Gastroesophageal sphincter (tissue), 4 donors: ENCODE measurements around the gene C1QTNF12. TPM values are rescaled to one million over a fixed set of nuclear protein-coding genes. Genes with fewer than 3 reads are reported as not detected.

Source experiments
- ATAC-seq: fragments of 150-250 bp; one replicate; pipeline ENCODE4 v1.9.1; 2016; ENCODE audit warnings: mild to moderate bottlenecking, moderate library complexity
- H3K27ac ChIP-seq, 4 donors: fragments of 200-600 bp; sonication (generic) in 3 of 4; 1 replicate in 3 of 4; 2 replicates in 1 of 4; pipeline ENCODE4 v1.5.1; 2016 to 2019
- H3K27me3 ChIP-seq: fragments of 200-600 bp; sonication (generic); one replicate; pipeline ENCODE4 v1.5.1; 2019
- H3K36me3 ChIP-seq, 2 donors: fragments of 200-600 bp; sonication (generic); one replicate each; pipeline ENCODE4 v1.5.1; 2019; ENCODE audit warnings: control low read depth in 1 of 2
- H3K4me1 ChIP-seq, 3 donors: fragments of 200-600 bp; sonication (generic); 1 replicate in 2 of 3; 2 replicates in 1 of 3; pipeline ENCODE4 v1.5.1; 2016 to 2019; ENCODE audit warnings: control low read depth in 2 of 3
- H3K4me3 ChIP-seq, 2 donors: fragments of 200-600 bp; sonication (generic); one replicate each; pipeline ENCODE4 v1.5.1; 2019; ENCODE audit warnings: mild to moderate bottlenecking in 1 of 2, moderate library complexity in 1 of 2
- H3K9me3 ChIP-seq, 3 donors: fragments of 200-600 bp; sonication (generic); one replicate each; pipeline ENCODE4 v1.5.1; 2017 to 2019; ENCODE audit warnings: control low read depth in 2 of 3
- EP300 ChIP-seq: sonication (generic); formaldehyde crosslinking; IDR thresholded peaks from one replicate; pipeline ENCODE4 v1.6.1; 2017; ENCODE audit warnings: antibody characterized with exemption, mild to moderate bottlenecking
- POLR2A ChIP-seq, 2 donors: fragments of 450-650 bp; IDR thresholded peaks; one replicate each; pipeline ENCODE4 v1.6.1; 2017; ENCODE audit warnings: antibody characterized with exemption in 2 of 2, mild to moderate bottlenecking in 2 of 2, moderate library complexity in 1 of 2
- POLR2AphosphoS5 ChIP-seq: sonication (generic); formaldehyde crosslinking; IDR thresholded peaks from one replicate; pipeline ENCODE4 v1.6.1; 2017; ENCODE audit warnings: antibody characterized with exemption
- WGBS, 2 donors: methylation state at CpG; one replicate each; pipeline ENCODE4 v1.1.5; 2018; ENCODE audit warnings: low coverage in 1 of 2; 5-methylcytosine and 5-hydroxymethylcytosine counted together
- total RNA-seq, 4 donors: library from RNA; depleted of rRNA; stranded (reverse); fragments of >200 nt; gene quantifications; one replicate each; pipeline ENCODE4 v1.1.0, GENCODE V29; 2016
- TF ChIP-seq, protein P1 (sequence below), 4 experiments: fragments of 200-600 bp in 2 of 4; fragments of 450-650 bp in 2 of 4; sonication (generic) in 1 of 4; IDR thresholded peaks; one replicate each; pipeline ENCODE4 v1.5.1; 2017 to 2019; ENCODE audit warnings: antibody characterized with exemption in 4 of 4, mild to moderate bottlenecking in 2 of 4, moderate library complexity in 2 of 4

C1QTNF12 gene
- total RNA-seq, 4 donors from 2014 or later = 0.96 to 2.8 (median 1.7) TPM

DNA sequence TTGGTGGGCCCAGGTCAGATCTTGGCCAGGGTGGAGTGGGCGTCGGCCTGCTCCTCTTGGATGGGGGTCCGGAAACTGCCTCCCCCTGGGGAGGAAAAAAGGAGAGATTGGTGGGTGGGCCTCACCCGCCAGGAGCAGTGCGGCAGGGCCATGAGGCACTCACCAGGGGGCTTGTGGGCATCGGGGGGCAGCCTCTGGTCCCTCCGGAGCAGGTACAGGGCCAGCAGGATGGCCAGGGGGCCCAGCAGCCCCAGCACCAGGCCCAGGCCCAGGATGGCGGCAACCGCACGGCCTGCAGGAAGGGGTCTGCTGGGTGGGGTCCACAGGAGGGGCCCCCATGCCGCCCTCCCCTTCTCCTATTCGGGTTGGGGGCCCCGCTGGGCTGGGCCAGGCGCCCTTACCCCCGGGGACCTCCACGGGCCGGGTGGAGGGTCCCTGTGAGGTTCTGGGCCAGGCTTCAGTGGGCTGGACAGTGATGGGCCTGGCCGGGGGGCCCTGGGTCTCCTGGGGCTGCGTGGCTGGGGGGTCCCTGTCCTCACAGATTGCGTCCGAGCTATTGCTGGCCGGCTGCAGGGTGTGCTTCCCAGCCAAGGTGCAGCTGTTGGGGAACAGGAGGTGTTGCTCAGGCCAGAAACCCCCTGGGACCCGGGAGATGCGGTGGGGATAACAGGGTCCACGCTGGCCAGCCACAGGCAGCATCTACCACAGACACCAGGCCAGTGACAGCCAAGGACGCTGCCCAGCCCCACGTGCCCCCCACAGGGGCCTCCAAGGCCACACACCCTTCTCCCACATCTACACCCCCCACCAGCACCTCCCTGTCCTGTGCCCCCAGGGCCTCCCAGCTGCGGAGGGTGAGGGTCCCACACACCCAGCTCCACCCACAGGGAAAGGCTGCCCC is 34.7 kb downstream of the C1QTNF12 start:
- Histone ChIP-seq H3K27me3 (peaks cover 22% of the 10 kb centered on the region), H3K27ac (peak overlapping the region in 1 of 4 donors; percentile 38), H3K4me3 (peak overlapping the region in 1 of 2 donors; percentile 40), H3K36me3 (peaks cover 0 to 18% of the 10 kb centered on the region in 2 donors), H3K9me3 (no peaks in the 10 kb centered on the region), H3K4me1 (peaks cover 0 to 36% (median 0%) of the 10 kb centered on the region in 3 donors)
- WGBS, 2 donors = no CpG with 5 or more reads among the region's 28 CpGs
- TF ChIP-seq EP300 (no peak), POLR2A (IDR thresholded peaks at IDR 0.05) (no peak), POLR2AphosphoS5 (no peak)
- TF ChIP-seq, protein P1, sequence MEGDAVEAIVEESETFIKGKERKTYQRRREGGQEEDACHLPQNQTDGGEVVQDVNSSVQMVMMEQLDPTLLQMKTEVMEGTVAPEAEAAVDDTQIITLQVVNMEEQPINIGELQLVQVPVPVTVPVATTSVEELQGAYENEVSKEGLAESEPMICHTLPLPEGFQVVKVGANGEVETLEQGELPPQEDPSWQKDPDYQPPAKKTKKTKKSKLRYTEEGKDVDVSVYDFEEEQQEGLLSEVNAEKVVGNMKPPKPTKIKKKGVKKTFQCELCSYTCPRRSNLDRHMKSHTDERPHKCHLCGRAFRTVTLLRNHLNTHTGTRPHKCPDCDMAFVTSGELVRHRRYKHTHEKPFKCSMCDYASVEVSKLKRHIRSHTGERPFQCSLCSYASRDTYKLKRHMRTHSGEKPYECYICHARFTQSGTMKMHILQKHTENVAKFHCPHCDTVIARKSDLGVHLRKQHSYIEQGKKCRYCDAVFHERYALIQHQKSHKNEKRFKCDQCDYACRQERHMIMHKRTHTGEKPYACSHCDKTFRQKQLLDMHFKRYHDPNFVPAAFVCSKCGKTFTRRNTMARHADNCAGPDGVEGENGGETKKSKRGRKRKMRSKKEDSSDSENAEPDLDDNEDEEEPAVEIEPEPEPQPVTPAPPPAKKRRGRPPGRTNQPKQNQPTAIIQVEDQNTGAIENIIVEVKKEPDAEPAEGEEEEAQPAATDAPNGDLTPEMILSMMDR (IDR thresholded peaks at IDR 0.05) = no peak
- ATAC-seq = no peak

DNA sequence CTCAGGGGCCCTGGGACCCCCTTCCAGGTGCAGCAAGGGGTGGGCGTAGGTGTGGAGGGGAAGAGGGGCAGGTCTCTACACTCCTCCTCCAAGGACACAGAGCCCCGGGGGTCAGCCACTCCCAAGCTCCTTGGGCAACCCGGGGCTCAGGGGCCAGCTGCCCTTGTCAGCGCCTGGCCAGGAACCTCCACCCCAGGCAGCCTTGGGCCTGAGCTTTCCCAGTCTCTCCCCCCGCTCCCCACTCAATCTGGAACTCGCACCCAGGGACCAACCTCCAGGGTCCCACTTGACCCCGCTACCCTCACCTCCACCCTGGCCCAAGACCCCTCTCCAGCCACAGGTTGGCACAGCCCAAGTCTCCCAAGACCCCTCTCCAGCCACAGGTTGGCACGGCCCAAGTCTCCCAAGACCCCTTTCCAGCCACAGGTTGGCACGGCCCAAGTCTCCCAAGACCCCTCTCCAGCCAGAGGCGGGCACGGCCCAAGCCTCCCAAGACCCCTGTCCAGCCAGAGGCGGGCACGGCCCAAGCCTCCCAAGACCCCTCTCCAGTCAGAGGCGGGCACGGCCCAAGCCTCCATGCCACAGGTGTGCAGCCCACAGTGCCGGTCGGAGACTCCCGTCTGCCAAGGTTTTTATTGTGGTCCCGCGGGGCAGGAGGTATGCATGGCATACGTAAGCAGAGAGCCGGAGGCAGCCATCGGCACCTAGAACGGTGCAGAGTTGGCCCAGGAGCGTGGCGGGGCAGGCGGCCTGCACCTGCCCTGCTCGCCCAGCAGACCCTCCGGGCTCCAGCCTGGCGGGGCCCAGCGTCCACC is 35.6 kb downstream of the C1QTNF12 start:
- TF ChIP-seq, protein P1 (IDR thresholded peaks at IDR 0.05) = no peak
- TF ChIP-seq EP300 (no peak), POLR2A (IDR thresholded peaks at IDR 0.05) (no peak), POLR2AphosphoS5 (no peak)
- 90% methylated on average over 2 of the region's 31 CpGs; no CpG with 5 or more reads in 1 of the 2 donors for WGBS, 2 donors
- no peak for ATAC-seq
- Histone ChIP-seq H3K9me3 (no peaks in the 10 kb centered on the region), H3K36me3 (peaks cover 0 to 9% of the 10 kb centered on the region in 2 donors), H3K27ac (no peak overlapping the region), H3K4me3 (no peak overlapping the region), H3K4me1 (peaks cover 0 to 45% (median 6%) of the 10 kb centered on the region in 3 donors), H3K27me3 (peaks cover 30% of the 10 kb centered on the region)

DNA sequence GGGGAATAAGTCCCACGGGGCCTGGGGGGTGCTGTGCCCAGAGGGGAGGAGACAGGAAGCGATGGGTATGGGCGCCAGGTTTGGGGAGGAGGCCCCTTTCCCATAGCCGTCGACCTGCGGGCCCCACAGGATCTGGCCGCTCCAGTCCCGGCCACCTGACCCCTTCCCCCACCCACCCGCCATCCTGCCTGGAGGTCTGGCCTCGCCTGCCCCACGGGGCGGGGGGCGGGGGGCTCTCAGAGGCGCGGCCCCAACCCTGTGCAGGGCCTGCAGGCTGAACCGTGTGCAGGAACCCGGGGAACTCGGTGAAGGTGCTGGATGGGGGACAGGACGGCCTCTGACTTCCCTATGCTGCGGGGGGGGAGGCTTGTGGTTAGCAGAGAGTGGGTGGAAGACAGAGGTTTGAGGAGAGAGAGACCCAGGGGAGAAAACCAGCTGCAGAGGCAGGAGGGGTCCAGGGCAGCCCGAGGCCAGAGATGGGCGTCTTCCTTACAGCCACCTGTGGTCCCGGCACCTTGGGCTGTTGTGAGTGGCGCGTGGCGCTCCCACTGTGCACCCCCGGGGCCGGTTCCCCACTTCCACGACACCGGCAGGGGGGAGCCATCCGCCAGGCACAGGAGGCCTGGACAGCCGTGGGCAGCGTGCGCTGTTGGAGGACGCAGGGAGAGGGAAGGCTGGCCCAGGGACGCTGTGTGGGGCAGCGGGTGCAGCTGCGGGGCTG is 37.6 kb downstream of the C1QTNF12 start:
- H3K9me3 ChIP-seq = no peaks in the 10 kb centered on the region
- H3K4me1 ChIP-seq = peaks cover 0 to 40% (median 6%) of the 10 kb centered on the region in 3 donors
- peaks cover 51% of the 10 kb centered on the region for H3K27me3 ChIP-seq
- TF ChIP-seq, protein P1 (IDR thresholded peaks at IDR 0.05) = no peak
- TF ChIP-seq POLR2AphosphoS5 (no peak), EP300 (no peak), POLR2A (IDR thresholded peaks at IDR 0.05) (no peak)
- no peak for ATAC-seq
- 33 to 83% methylated on average over 4 to 8 of the region's 38 CpGs for WGBS, 2 donors
- H3K4me3 ChIP-seq = no peak overlapping the region
- no peaks in the 10 kb centered on the region for H3K36me3 ChIP-seq
- no peak overlapping the region for H3K27ac ChIP-seq

DNA sequence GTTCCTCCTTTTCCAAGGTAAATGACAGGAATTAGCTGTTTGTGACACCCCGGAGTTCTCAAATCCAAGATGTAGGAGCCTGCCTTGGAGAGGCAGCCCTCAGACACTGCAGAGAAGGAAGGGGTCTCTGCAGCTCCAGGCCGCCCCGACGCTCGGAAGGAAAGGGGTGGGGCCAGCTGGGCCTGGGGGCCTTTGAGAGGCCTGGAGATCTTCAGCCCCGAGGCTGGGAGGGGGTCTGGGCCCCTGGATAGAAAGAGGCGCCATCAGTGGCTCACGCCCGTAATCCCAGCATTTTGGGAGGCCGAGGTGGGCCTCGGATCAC is 39.0 kb downstream of the C1QTNF12 start:
- peaks cover 0 to 30% (median 6%) of the 10 kb centered on the region in 3 donors for H3K4me1 ChIP-seq
- peaks cover 64% of the 10 kb centered on the region for H3K27me3 ChIP-seq
- H3K4me3 ChIP-seq = no peak overlapping the region
- H3K9me3 ChIP-seq = no peaks in the 10 kb centered on the region
- 20% methylated on average over 1 of the region's 11 CpGs; no CpG with 5 or more reads in 1 of the 2 donors for WGBS, 2 donors
- H3K36me3 ChIP-seq = no peaks in the 10 kb centered on the region
- H3K27ac ChIP-seq = no peak overlapping the region
- no peak for ATAC-seq
- TF ChIP-seq, protein P1 (IDR thresholded peaks at IDR 0.05) = no peak
- TF ChIP-seq POLR2A (IDR thresholded peaks at IDR 0.05) = no peak
- TF ChIP-seq POLR2AphosphoS5 = no peak
- no peak for TF ChIP-seq EP300
